Uterus (tissue), 4 donors: Measurements from ENCODE around the gene FAM13C. TPM values are rescaled to one million over a fixed set of nuclear protein-coding genes. Genes with fewer than 3 reads are reported as not detected.
"Not testable (repeated sequence)": the region's sequence is repeated elsewhere in the genome, so short reads cannot be mapped to it uniquely, and the experiment has no call there.

Source experiments
- DNase-seq, 2 donors: peaks; one replicate each; pipeline ENCODE4 v3.0.0-alpha.2; 2019 to 2020
- H3K27ac ChIP-seq, 2 donors: fragments of 200-600 bp; sonication (generic); 1 replicate in 1 of 2; 2 replicates in 1 of 2; pipeline ENCODE4 v1.5.1; 2016 to 2018
- H3K27me3 ChIP-seq, 2 donors: fragments of 200-600 bp; sonication (generic); one replicate each; pipeline ENCODE4 v1.5.1; 2018 to 2019; ENCODE audit warnings: control low read depth in 1 of 2
- H3K36me3 ChIP-seq, 2 donors: fragments of 200-600 bp; sonication (generic); one replicate each; pipeline ENCODE4 v1.5.1; 2019; ENCODE audit warnings: control low read depth in 1 of 2
- H3K4me1 ChIP-seq, 2 donors: fragments of 200-600 bp; sonication (generic); one replicate each; pipeline ENCODE4 v1.5.1; 2018 to 2019; ENCODE audit warnings: control low read depth in 1 of 2
- H3K4me3 ChIP-seq, 2 donors: fragments of 200-600 bp; sonication (generic); 1 replicate in 1 of 2; 2 replicates in 1 of 2; pipeline ENCODE4 v1.5.1; 2018 to 2019; ENCODE audit warnings: mild to moderate bottlenecking in 1 of 2
- H3K9me3 ChIP-seq, 2 donors: fragments of 200-600 bp; sonication (generic); one replicate each; pipeline ENCODE4 v1.5.1; 2019; ENCODE audit warnings: control low read depth in 1 of 2
- CTCF ChIP-seq, 4 experiments: fragments of 200-600 bp in 2 of 4; fragments of 450-650 bp in 2 of 4; sonication (generic) in 2 of 4; IDR thresholded peaks; one replicate each; pipeline ENCODE4 v1.5.1; 2016 to 2019; ENCODE audit warnings: antibody characterized with exemption in 4 of 4, mild to moderate bottlenecking in 2 of 4, moderate library complexity in 1 of 4
- POLR2A ChIP-seq, 2 donors: fragments of 450-650 bp; IDR thresholded peaks; one replicate each; pipeline ENCODE4 v1.6.1; 2016; ENCODE audit warnings: antibody characterized with exemption in 2 of 2, mild to moderate bottlenecking in 1 of 2, moderate library complexity in 1 of 2
- intact Hi-C: fragments of 100-400 bp; cut with DNase I; formaldehyde crosslinking; loops from one replicate; pipeline ENCODE4 v1.15.1; 2023; ENCODE audit warnings: low total_unique reads
- total RNA-seq, 4 donors: library from RNA; depleted of rRNA in 3 of 4; stranded (reverse); fragments of >200 nt in 3 of 4; gene quantifications; one replicate each; pipeline versions ENCODE4 v1.1.0 to v1.2.4, GENCODE V29; 2014 to 2023
- donor health status: DM: yes; HTN: yes; CAD: no.

The FAM13C gene
- total RNA-seq, 4 donors from 2014 or later = 18.7 to 29.2 (median 23.2) TPM

GRCh38 chr10:59243611-59244195 is 118.6 kb downstream of the FAM13C start:
- TF ChIP-seq POLR2A (IDR thresholded peaks at IDR 0.05) (no peak), CTCF (IDR thresholded peaks at IDR 0.05) (no peak)
- H3K4me1 ChIP-seq = no peaks in the 10 kb centered on the region
- intact Hi-C loops = loop anchor here (10.0 kb wide), 1 partner anchor 381 kb away; no protein-coding TSS in a partner anchor
- no peak for DNase-seq
- H3K4me3 ChIP-seq = no peak overlapping the region
- no peaks in the 10 kb centered on the region for H3K36me3 ChIP-seq
- H3K27me3 ChIP-seq = no peaks in the 10 kb centered on the region
- no peaks in the 10 kb centered on the region for H3K9me3 ChIP-seq
- H3K27ac ChIP-seq = no peak overlapping the region

- no peak for DNase-seq
- Histone ChIP-seq H3K27ac (no peak overlapping the region), H3K4me1 (no peaks in the 10 kb centered on the region), H3K36me3 (no peaks in the 10 kb centered on the region), H3K4me3 (no peak overlapping the region), H3K27me3 (no peaks in the 10 kb centered on the region), H3K9me3 (no peaks in the 10 kb centered on the region)
- TF ChIP-seq CTCF (IDR thresholded peaks at IDR 0.05) (no peak), POLR2A (IDR thresholded peaks at IDR 0.05) (no peak)
- intact Hi-C loops = loop anchor here (10.0 kb wide), 1 partner anchor 382 kb away; no protein-coding TSS in a partner anchor
These were observed 119.4 kb downstream of the FAM13C start for GRCh38 chr10:59242991-59243390.

- Histone ChIP-seq H3K27me3 (no peaks in the 10 kb centered on the region), H3K4me3 (no peak overlapping the region), H3K9me3 (no peaks in the 10 kb centered on the region), H3K36me3 (no peaks in the 10 kb centered on the region), H3K4me1 (no peaks in the 10 kb centered on the region), H3K27ac (no peak overlapping the region)
- intact Hi-C loops = loop anchor here (10.0 kb wide), 1 partner anchor 383 kb away; no protein-coding TSS in a partner anchor
- no peak for DNase-seq
- TF ChIP-seq CTCF (IDR thresholded peaks at IDR 0.05) = no peak
- TF ChIP-seq POLR2A (IDR thresholded peaks at IDR 0.05) = no peak
These were observed 120.3 kb downstream of the FAM13C start for GRCh38 chr10:59242057-59242456.

- TF ChIP-seq POLR2A (IDR thresholded peaks at IDR 0.05) (no peak), CTCF (IDR thresholded peaks at IDR 0.05) (peak; percentile 65 to 78 (median 72))
- H3K9me3 ChIP-seq = no peaks in the 10 kb centered on the region
- no peaks in the 10 kb centered on the region for H3K27me3 ChIP-seq
- no peaks in the 10 kb centered on the region for H3K36me3 ChIP-seq
- no peak for DNase-seq
- intact Hi-C loops = loop anchor here (10.0 kb wide), 1 partner anchor 384 kb away; no protein-coding TSS in a partner anchor
- H3K4me1 ChIP-seq = no peaks in the 10 kb centered on the region
- H3K27ac ChIP-seq = peak overlapping the region in 1 of 2 donors; percentile 37
- no peak overlapping the region for H3K4me3 ChIP-seq
These were observed 121.7 kb downstream of the FAM13C start for GRCh38 chr10:59240582-59241183.

- H3K9me3 ChIP-seq, DNase-seq, intact Hi-C loops, H3K27ac ChIP-seq, H3K27me3 ChIP-seq, H3K4me3 ChIP-seq, H3K36me3 ChIP-seq, H3K4me1 ChIP-seq: not testable (repeated sequence)
These were observed 123.2 kb downstream of the FAM13C start for GRCh38 chr10:59239108-59239507.
